ENCODE results near the gene EYA2.

- TF ChIP-seq YY1 (IDR thresholded peaks at IDR 0.05; ENCODE audit: insufficient read depth, insufficient read length) (no peak), SUZ12 (IDR thresholded peaks at IDR 0.05; ENCODE audit: extremely low read depth, insufficient read depth, insufficient read length) (no peak)
Observed at GRCh38 chr20:47055699-47056369, 161.2 kb downstream of the EYA2 start.
